Neutrophil (primary cell): ENCODE results near the gene CPED1.

Source experiments
- H3K27ac ChIP-seq: fragments of 200-600 bp; sonication (generic); 2 replicates; pipeline ENCODE4 v1.5.1; 2016; ENCODE audit warnings: mild to moderate bottlenecking, moderate library complexity
- H3K27me3 ChIP-seq: fragments of 200-600 bp; sonication (generic); 2 replicates; pipeline ENCODE4 v1.6.0; 2016; ENCODE audit warnings: mild to moderate bottlenecking
- H3K36me3 ChIP-seq: fragments of 200-600 bp; sonication (generic); 2 replicates; pipeline ENCODE4 v1.5.1; 2017
- H3K4me1 ChIP-seq, 2 experiments: fragments of 200-600 bp in 1 of 2; sonication (generic) in 1 of 2; 1 replicate in 1 of 2; 2 replicates in 1 of 2; pipeline versions ENCODE4 v1.5.1 to v1.6.1; 2013 to 2016; ENCODE audit warnings: low read depth in 1 of 2, low read length in 1 of 2, mild to moderate bottlenecking in 1 of 2, moderate library complexity in 1 of 2; ENCODE audit not compliant: control insufficient read depth in 1 of 2, insufficient read depth in 1 of 2
- H3K4me3 ChIP-seq, 2 experiments: fragments of 200-600 bp in 1 of 2; sonication (generic) in 1 of 2; 1 replicate in 1 of 2; 2 replicates in 1 of 2; pipeline ENCODE4 v1.5.1; 2013 to 2016; ENCODE audit warnings: low read depth in 1 of 2, low read length in 1 of 2, mild to moderate bottlenecking in 1 of 2, moderate library complexity in 1 of 2
- H3K9me3 ChIP-seq: fragments of 200-600 bp; sonication (generic); 2 replicates; pipeline ENCODE4 v1.5.1; 2016
- TF ChIP-seq, protein P1 (sequence below): fragments of 200-600 bp; sonication (generic); IDR thresholded peaks from 2 replicates; pipeline ENCODE4 v1.5.1; 2016; ENCODE audit warnings: antibody characterized with exemption

Gene CPED1

DNA sequence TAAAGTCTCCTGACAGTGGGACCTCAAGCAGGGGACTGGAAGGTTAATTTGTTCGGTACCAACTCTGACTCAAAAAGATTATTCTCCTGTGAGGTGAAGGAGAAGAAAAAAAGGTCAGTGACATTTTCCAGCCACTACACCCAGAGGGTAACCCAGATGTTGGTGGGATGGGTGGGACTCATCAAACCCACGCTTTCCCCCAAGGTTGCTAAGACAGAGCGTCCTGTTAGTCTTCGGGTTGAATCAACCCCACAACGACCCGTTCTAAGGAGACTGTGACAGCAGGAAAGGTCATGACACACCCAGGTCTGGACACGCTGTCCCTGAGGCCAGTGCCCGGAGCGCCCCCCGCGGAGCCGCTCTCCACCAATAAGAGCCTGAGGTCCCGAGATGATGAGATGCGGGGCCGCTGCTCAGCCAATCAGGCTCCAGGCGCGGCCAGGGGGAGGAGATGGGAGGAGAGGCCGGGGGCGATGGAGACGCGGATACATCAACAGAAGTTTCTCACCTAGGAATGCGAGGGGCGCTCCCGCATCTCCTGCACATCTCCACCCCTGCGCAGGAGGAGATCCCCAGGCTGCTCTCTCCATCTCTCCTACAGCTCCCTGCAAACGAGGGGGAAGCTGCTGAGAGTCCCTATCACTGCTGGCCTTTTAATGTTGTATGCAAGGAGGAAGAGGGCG, 340.1 kb downstream of the CPED1 start, which contains the start of gene WNT16:
Gene WNT16, plus strand, starts transcription at position 493 of the 683 bp plus-strand sequence. CDS start 293 bp downstream, outside the sequence.
- no peak within 1 kb of the TSS for H3K4me3 ChIP-seq
- no peaks in the 10 kb centered on the region for H3K4me1 ChIP-seq
- no peaks in the 10 kb centered on the region for H3K9me3 ChIP-seq
- TF ChIP-seq, protein P1, sequence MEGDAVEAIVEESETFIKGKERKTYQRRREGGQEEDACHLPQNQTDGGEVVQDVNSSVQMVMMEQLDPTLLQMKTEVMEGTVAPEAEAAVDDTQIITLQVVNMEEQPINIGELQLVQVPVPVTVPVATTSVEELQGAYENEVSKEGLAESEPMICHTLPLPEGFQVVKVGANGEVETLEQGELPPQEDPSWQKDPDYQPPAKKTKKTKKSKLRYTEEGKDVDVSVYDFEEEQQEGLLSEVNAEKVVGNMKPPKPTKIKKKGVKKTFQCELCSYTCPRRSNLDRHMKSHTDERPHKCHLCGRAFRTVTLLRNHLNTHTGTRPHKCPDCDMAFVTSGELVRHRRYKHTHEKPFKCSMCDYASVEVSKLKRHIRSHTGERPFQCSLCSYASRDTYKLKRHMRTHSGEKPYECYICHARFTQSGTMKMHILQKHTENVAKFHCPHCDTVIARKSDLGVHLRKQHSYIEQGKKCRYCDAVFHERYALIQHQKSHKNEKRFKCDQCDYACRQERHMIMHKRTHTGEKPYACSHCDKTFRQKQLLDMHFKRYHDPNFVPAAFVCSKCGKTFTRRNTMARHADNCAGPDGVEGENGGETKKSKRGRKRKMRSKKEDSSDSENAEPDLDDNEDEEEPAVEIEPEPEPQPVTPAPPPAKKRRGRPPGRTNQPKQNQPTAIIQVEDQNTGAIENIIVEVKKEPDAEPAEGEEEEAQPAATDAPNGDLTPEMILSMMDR = no peak
- H3K36me3 ChIP-seq = no peaks in the 10 kb centered on the region
- peaks cover 90% of the 10 kb centered on the region for H3K27me3 ChIP-seq
- H3K27ac ChIP-seq = no peak within 1 kb of the TSS

DNA sequence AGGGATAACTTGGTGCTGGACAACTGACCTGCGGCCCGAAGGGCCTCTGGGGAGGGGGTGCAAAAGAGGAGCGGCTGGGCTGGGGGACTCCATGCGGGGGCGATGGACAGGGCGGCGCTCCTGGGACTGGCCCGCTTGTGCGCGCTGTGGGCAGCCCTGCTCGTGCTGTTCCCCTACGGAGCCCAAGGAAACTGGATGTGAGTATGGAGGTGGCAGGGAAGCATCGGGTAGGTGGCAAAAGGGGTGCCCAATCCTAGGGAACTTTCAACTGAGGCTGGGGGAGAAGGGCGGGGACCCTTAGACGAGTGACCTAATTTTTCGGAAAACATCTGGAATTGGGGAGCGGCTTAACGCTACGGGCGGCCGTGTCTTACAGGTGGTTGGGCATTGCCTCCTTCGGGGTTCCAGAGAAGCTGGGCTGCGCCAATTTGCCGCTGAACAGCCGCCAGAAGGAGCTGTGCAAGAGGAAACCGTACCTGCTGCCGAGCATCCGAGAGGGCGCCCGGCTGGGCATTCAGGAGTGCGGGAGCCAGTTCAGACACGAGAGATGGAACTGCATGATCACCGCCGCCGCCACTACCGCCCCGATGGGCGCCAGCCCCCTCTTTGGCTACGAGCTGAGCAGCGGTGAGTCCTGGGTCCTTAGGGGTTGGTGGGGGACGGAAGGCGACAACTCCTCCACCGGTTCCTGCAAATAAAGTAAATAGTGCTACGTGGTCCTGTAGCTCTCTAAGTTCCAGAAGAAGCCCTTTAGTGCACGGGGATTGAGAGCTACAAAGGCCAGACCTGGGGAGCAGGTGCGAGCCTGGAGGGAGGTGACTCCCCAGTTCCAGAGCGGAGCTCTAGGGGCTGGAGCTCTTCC, 340.9 kb downstream of the CPED1 start:
- TF ChIP-seq, protein P1 = no peak
- Histone ChIP-seq H3K27me3 (peaks cover 90% of the 10 kb centered on the region), H3K4me3 (no peak overlapping the region), H3K4me1 (no peaks in the 10 kb centered on the region), H3K36me3 (no peaks in the 10 kb centered on the region), H3K27ac (no peak overlapping the region), H3K9me3 (no peaks in the 10 kb centered on the region)

DNA sequence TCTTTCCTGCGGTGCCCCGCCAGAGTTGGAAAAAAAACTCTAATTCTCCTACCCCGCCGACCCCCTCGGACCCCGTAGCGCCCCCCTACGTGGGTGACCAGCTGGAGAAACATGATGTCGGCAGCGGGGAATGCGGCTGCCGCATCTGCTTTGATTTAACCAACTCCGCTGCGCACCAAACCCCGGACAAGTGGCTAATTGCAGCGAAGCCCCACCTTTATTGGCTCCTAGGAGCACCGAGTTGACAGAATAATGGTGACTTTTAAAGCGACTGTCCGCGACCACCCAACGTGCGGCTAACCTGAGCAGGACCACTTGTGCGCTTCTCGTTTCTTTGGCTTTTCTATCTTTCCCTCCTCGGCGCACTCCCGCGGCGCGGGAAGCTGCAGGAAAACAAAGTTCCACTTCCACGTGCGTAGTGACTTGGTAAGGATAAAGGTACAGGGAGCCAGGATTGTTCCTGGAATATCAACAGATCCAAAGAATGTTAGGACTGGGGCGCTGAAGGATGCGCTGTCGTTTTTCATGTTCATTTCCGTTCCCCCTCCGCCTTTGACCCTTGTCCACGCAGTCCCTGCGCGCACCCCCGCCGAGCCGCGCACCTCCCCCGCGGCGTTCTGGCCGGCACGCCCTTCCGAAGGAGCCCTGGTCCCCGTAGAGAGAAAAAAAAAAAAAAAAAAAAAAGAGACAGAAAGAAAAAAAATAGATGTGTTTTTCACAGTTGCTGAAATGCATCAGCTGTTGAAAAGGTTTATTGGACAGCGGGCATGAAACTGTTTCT, 341.7 kb downstream of the CPED1 start:
- no peak overlapping the region for H3K27ac ChIP-seq
- TF ChIP-seq, protein P1 = no peak
- H3K36me3 ChIP-seq = no peaks in the 10 kb centered on the region
- no peaks in the 10 kb centered on the region for H3K4me1 ChIP-seq
- H3K9me3 ChIP-seq = no peaks in the 10 kb centered on the region
- peaks cover 92% of the 10 kb centered on the region for H3K27me3 ChIP-seq
- H3K4me3 ChIP-seq = no peak overlapping the region

DNA sequence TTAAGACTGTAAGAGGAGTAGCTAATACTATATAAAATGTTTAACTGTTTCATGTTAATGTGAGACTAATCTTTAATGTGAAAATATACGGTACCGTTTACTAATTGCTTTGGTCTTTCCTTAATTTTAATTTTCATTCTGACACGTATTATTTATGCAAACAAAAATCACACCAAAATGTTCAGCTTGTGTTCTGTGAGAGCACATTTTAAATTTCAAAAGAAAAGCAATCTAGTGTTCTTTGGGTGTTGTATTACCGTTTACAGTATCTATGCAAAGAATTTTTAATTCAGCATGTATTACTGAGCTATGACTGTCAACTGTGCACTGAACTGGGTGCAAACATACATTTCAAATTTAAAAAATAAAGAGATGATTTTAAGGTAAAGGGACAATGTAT, 342.5 kb downstream of the CPED1 start:
- TF ChIP-seq, protein P1 = no peak
- H3K4me1 ChIP-seq = no peaks in the 10 kb centered on the region
- H3K9me3 ChIP-seq = no peaks in the 10 kb centered on the region
- peaks cover 100% of the 10 kb centered on the region for H3K27me3 ChIP-seq
- H3K4me3 ChIP-seq = no peak overlapping the region
- H3K27ac ChIP-seq = no peak overlapping the region
- no peaks in the 10 kb centered on the region for H3K36me3 ChIP-seq

DNA sequence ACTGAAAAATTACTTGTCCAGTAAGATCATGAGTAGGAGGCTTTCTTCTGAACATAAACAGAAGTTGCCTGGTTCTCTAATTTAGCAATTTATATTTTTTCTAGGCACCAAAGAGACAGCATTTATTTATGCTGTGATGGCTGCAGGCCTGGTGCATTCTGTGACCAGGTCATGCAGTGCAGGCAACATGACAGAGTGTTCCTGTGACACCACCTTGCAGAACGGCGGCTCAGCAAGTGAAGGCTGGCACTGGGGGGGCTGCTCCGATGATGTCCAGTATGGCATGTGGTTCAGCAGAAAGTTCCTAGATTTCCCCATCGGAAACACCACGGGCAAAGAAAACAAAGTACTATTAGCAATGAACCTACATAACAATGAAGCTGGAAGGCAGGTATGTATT, 343.1 kb downstream of the CPED1 start:
- Histone ChIP-seq H3K4me3 (no peak overlapping the region), H3K27me3 (peaks cover 99% of the 10 kb centered on the region), H3K9me3 (no peaks in the 10 kb centered on the region), H3K27ac (no peak overlapping the region), H3K36me3 (no peaks in the 10 kb centered on the region), H3K4me1 (no peaks in the 10 kb centered on the region)
- TF ChIP-seq, protein P1 = no peak
